ENCODE measurements around the gene ZNF132. TPM values are rescaled to one million over a fixed set of nuclear protein-coding genes. Genes with fewer than 3 reads are reported as not detected.

The ZNF132 gene
- total and polyA plus RNA-seq, 9 of the 15 experiments (the other 6 are each of a cell fraction or from before 2014, with no cell fraction given): 0.03 to 0.42 (median 0.10) TPM; not detected in 5

- TF ChIP-seq ZNF592 (IDR thresholded peaks at IDR 0.05) (no peak; the same call in 1 of the 2 replicates), PKNOX1 (IDR thresholded peaks at IDR 0.05) (peak; percentile 83), ZNF584 (CRISPR knock-in tag; IDR thresholded peaks at IDR 0.05; ENCODE audit: low read depth) (no peak), RNF2 (IDR thresholded peaks at IDR 0.05) (no peak; the same call in 1 of the 2 replicates), HEY1 (CRISPR knock-in tag; IDR thresholded peaks at IDR 0.05; ENCODE audit: borderline replicate concordance) (no peak), BRCA1 (IDR thresholded peaks at IDR 0.05) (no peak), BRCA1 (CRISPR knock-in tag; IDR thresholded peaks at IDR 0.05) (no peak), ZNF384 (IDR thresholded peaks at IDR 0.05; ENCODE audit: low read depth, low read length) (peak; percentile 7; the same call in 1 of the 2 replicates), ZMIZ1 (IDR thresholded peaks at IDR 0.05; ENCODE audit: low read depth in 2 of 2, low read length in 2 of 2) (no peak), ZNF695 (CRISPR knock-in tag; IDR thresholded peaks at IDR 0.05) (no peak), USF2 (CRISPR knock-in tag; IDR thresholded peaks at IDR 0.05) (no peak), YBX1 (IDR thresholded peaks at IDR 0.05) (no peak), POLR2B (IDR thresholded peaks at IDR 0.05; ENCODE audit: low read depth, partially characterized antibody) (peak; percentile 87), ADNP (tag; IDR thresholded peaks at IDR 0.05) (no peak), ARID3B (CRISPR knock-in tag; IDR thresholded peaks at IDR 0.05; ENCODE audit: borderline replicate concordance) (no peak), ZNF785 (CRISPR knock-in tag; IDR thresholded peaks at IDR 0.05) (no peak)
These were observed 38.8 kb downstream of the ZNF132 start (continued) for GRCh38 chr19:58400916-58401839.

Data from K562 (cell line).